Uterus (tissue), 2 donors: Measurements from ENCODE around the gene ADCY5.

Experiments
- POLR2A ChIP-seq, 2 donors: fragments of 450-650 bp; IDR thresholded peaks; one replicate each; pipeline ENCODE4 v1.6.1; 2016; ENCODE audit warnings: antibody characterized with exemption in 2 of 2, mild to moderate bottlenecking in 1 of 2, moderate library complexity in 1 of 2
- TF ChIP-seq, protein P1 (sequence below), 4 experiments: fragments of 200-600 bp in 2 of 4; fragments of 450-650 bp in 2 of 4; sonication (generic) in 2 of 4; IDR thresholded peaks; one replicate each; pipeline ENCODE4 v1.5.1; 2016 to 2019; ENCODE audit warnings: antibody characterized with exemption in 4 of 4, mild to moderate bottlenecking in 2 of 4, moderate library complexity in 1 of 4

DNA sequence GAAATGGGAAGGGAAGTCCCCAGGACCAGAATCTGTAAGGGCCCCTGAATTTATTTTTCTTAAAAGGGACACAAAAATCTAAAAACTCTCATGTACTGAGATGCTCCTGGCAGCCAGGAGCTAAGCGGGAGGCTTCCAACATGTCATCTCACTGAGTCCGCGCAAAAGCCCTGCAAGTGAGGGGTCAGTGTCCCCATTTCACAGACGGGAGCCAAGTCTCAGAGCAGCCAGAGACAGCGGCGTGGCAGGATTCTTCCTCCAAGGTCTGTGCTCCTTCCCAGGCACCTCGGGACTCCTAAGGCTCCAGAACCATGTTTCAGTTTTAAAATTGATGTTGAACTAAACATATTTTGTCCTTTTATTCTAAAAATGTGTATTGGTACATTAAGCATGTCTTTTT is 114.8 kb downstream of the ADCY5 start:
- TF ChIP-seq, protein P1, sequence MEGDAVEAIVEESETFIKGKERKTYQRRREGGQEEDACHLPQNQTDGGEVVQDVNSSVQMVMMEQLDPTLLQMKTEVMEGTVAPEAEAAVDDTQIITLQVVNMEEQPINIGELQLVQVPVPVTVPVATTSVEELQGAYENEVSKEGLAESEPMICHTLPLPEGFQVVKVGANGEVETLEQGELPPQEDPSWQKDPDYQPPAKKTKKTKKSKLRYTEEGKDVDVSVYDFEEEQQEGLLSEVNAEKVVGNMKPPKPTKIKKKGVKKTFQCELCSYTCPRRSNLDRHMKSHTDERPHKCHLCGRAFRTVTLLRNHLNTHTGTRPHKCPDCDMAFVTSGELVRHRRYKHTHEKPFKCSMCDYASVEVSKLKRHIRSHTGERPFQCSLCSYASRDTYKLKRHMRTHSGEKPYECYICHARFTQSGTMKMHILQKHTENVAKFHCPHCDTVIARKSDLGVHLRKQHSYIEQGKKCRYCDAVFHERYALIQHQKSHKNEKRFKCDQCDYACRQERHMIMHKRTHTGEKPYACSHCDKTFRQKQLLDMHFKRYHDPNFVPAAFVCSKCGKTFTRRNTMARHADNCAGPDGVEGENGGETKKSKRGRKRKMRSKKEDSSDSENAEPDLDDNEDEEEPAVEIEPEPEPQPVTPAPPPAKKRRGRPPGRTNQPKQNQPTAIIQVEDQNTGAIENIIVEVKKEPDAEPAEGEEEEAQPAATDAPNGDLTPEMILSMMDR (IDR thresholded peaks at IDR 0.05) = no peak
- no peak for TF ChIP-seq POLR2A (IDR thresholded peaks at IDR 0.05)
